Endothelial cell of umbilical vein (primary cell): ENCODE results near the gene TSPAN13. TPM values are rescaled to one million over a fixed set of nuclear protein-coding genes. Genes with fewer than 3 reads are reported as not detected.
A peak's percentile ranks its signal among the peaks of the same experiment; 100 is the strongest.

ENCODE experiments used
- BruUV-seq: library from RNA; stranded (reverse); fragments of 400-500 nt; replicated peaks from 2 replicates; lab custom pipeline; 2021; lab: Mats Ljungman, UMichigan
- CTCF ChIA-PET: fragments of 300-600, 350-600 bp; sonication (Branson Sonifier 250); formaldehyde crosslinking; loops from one replicate; lab custom pipeline; 2021; ENCODE audit warnings: antibody characterized with exemption, inconsistent platforms; lab: Charles Lee
- POLR2A ChIA-PET: fragments of 300-600, 350-600 bp; sonication (Branson Sonifier 250); formaldehyde crosslinking; loops from one replicate; lab custom pipeline; 2021; ENCODE audit warnings: antibody characterized with exemption, inconsistent platforms; lab: Charles Lee
- DNase-seq: peaks from one replicate; pipeline ENCODE4 v3.0.0-alpha.2; 2011; ENCODE audit warnings: low read depth, low spot score
- FAIRE-seq: peaks from 2 replicates; lab custom pipeline; 2011; peaks lifted over from hg19 to GRCh38; lab: Jason Lieb, UNC
- H2AFZ ChIP-seq: 2 replicates; pipeline ENCODE4 v1.6.0; 2012; ENCODE audit warnings: low read depth, low read length, control low read depth, inconsistent platforms
- H3K27ac ChIP-seq: 2 replicates; pipeline ENCODE4 v1.5.1; 2011; ENCODE audit warnings: low read depth, mild to moderate bottlenecking, control low read depth, low read length, moderate library complexity; ENCODE audit not compliant: insufficient read depth
- H3K27me3 ChIP-seq, 2 experiments: 2 replicates each; pipeline versions ENCODE4 v1.6.0 to v1.6.1; 2011; ENCODE audit warnings: low read length in 2 of 2, mixed read lengths in 1 of 2; ENCODE audit not compliant: control insufficient read depth in 2 of 2, insufficient read depth in 2 of 2
- H3K36me3 ChIP-seq, 2 experiments: 2 replicates in 1 of 2; 3 replicates in 1 of 2; pipeline ENCODE4 v1.5.1; 2011; ENCODE audit warnings: low read length in 2 of 2, mild to moderate bottlenecking in 1 of 2, moderate library complexity in 1 of 2; ENCODE audit not compliant: control insufficient read depth in 2 of 2, insufficient read depth in 2 of 2; ENCODE audit errors: extremely low read depth in 1 of 2
- H3K4me1 ChIP-seq: 3 replicates; pipeline ENCODE4 v1.5.1; 2011; ENCODE audit warnings: mild to moderate bottlenecking, low read length; ENCODE audit not compliant: control insufficient read depth, insufficient read depth; ENCODE audit errors: extremely low read depth
- H3K4me2 ChIP-seq: 2 replicates; pipeline ENCODE4 v1.6.1; 2011; ENCODE audit warnings: low read length, control low read depth, mixed read lengths; ENCODE audit not compliant: insufficient read depth
- H3K4me3 ChIP-seq, 3 experiments: fragments of 200-600 bp in 1 of 3; sonication (generic), shearing (Covaris generic) in 1 of 3; replicated peaks in 1 of 3; 2 replicates each; pipeline ENCODE4 v1.5.1; 2011 to 2016; ENCODE audit warnings: control low read depth in 3 of 3, low read length in 3 of 3, mild to moderate bottlenecking in 2 of 3, inconsistent platforms in 1 of 3, low read depth in 1 of 3, moderate library complexity in 1 of 3; ENCODE audit not compliant: insufficient read depth in 1 of 3
- H3K79me2 ChIP-seq: 2 replicates; pipeline ENCODE4 v1.6.0; 2012; ENCODE audit warnings: low read length, inconsistent platforms; ENCODE audit not compliant: control insufficient read depth, insufficient read depth
- H3K9ac ChIP-seq: replicated peaks from 2 replicates; pipeline ENCODE3; 2011; ENCODE audit warnings: low read length, control low read depth; ENCODE audit not compliant: insufficient read depth; ENCODE audit errors: extremely low read depth
- H3K9me1 ChIP-seq: replicated peaks from 3 replicates; pipeline ENCODE4 v1.6.0; 2011; ENCODE audit warnings: mild to moderate bottlenecking, low read length; ENCODE audit not compliant: control insufficient read depth, insufficient read depth; ENCODE audit errors: extremely low read depth
- H3K9me3 ChIP-seq: replicated peaks from 2 replicates; pipeline ENCODE4 v1.5.1; 2012; ENCODE audit warnings: low read length, inconsistent platforms; ENCODE audit not compliant: control insufficient read depth, insufficient read depth
- H4K20me1 ChIP-seq: replicated peaks from 2 replicates; pipeline ENCODE3; 2011; ENCODE audit warnings: mild to moderate bottlenecking, low read length; ENCODE audit not compliant: control insufficient read depth, insufficient read depth; ENCODE audit errors: extremely low read depth
- CTCF ChIP-seq, 2 donors: IDR thresholded peaks; 1 replicate in 1 of 2; 2 replicates in 1 of 2; pipeline ENCODE4 v1.5.1; 2011; ENCODE audit warnings: low read length in 2 of 2, mild to moderate bottlenecking in 2 of 2, moderate library complexity in 2 of 2, control low read depth in 1 of 2, inconsistent platforms in 1 of 2, low read depth in 1 of 2; ENCODE audit not compliant: insufficient read depth in 1 of 2; ENCODE audit errors: extremely low read depth in 1 of 2
- EZH2 ChIP-seq: IDR thresholded peaks from 2 replicates; pipeline ENCODE4 v1.6.1; 2012; ENCODE audit warnings: borderline replicate concordance, low read depth, mild to moderate bottlenecking, moderate library complexity, low read length, inconsistent platforms; ENCODE audit not compliant: severe bottlenecking
- FOS ChIP-seq: IDR thresholded peaks from 2 replicates; pipeline ENCODE4 v1.6.1; 2011; ENCODE audit warnings: mild to moderate bottlenecking, low read length, moderate library complexity, borderline replicate concordance; ENCODE audit not compliant: insufficient read depth
- GATA2 ChIP-seq: IDR thresholded peaks from 2 replicates; pipeline ENCODE4 v1.7.0; 2011; ENCODE audit warnings: low read depth, mild to moderate bottlenecking, moderate library complexity, mixed read lengths, low read length; ENCODE audit not compliant: insufficient read length, insufficient read depth
- JUN ChIP-seq: IDR thresholded peaks from 2 replicates; pipeline ENCODE4 v1.6.1; 2011; ENCODE audit warnings: borderline replicate concordance, low read depth; ENCODE audit not compliant: insufficient read length, insufficient read depth
- MAX ChIP-seq: IDR thresholded peaks from 2 replicates; pipeline ENCODE4 v1.6.1; 2011; ENCODE audit not compliant: insufficient read depth, insufficient read length
- MYC ChIP-seq: IDR thresholded peaks from one replicate; pipeline ENCODE4 v1.6.1; 2011; ENCODE audit warnings: mild to moderate bottlenecking, low read depth, low read length
- POLR2A ChIP-seq: IDR thresholded peaks from 2 replicates; pipeline ENCODE4 v1.6.1; 2012; ENCODE audit warnings: low read depth, mild to moderate bottlenecking, control low read depth, low read length
- POLR2AphosphoS5 ChIP-seq: IDR thresholded peaks from 2 replicates; pipeline ENCODE4 v1.6.1; 2012; ENCODE audit warnings: low read depth, mild to moderate bottlenecking, control low read depth, low read length, moderate library complexity; ENCODE audit not compliant: insufficient read depth
- dilution Hi-C: fragments of 300-500 bp; cut with MboI; formaldehyde crosslinking; loops from one replicate; pipeline ENCODE4 v1.15.0; 2019; ENCODE audit warnings: low sequenced_read_pairs; ENCODE audit not compliant: extremely low pct_ligation_motif_present
- intact Hi-C: fragments of 100-400 bp; cut with micrococcal nuclease; formaldehyde crosslinking; loops from one replicate; pipeline ENCODE4 v1.10.0; 2022
- polyA plus RNA-seq, 4 experiments: library from polyadenylated mRNA; depleted of rRNA in 3 of 4; stranded (reverse) in 3 of 4; unstranded in 1 of 4; fragments of >200 nt; gene quantifications; 2 replicates each; pipeline versions ENCODE4 v1.2.1 to v1.2.3, GENCODE V29; 2011 to 2012; ENCODE audit warnings: missing spikeins in 1 of 4
- total RNA-seq: library from RNA; stranded (reverse); gene quantifications from 2 replicates; pipeline ENCODE4 v1.2.3, GENCODE V29; 2021

TSPAN13 gene
- total and polyA plus RNA-seq, 2 donors (not counting 3 experiments of a cell fraction or from before 2014, with no cell fraction given): 13.3 to 33.0 TPM

GRCh38 chr7:16822029-16822428, 68.5 kb downstream of the TSPAN13 start:
- intact Hi-C loops: no loop called here
- Histone ChIP-seq H3K4me3 (no peak overlapping the region), H3K4me2 (no peak overlapping the region), H3K9ac (no peak overlapping the region), H3K9me3 (no peaks in the 10 kb centered on the region), H3K4me1 (no peaks in the 10 kb centered on the region), H3K27ac (no peak overlapping the region), H4K20me1 (no peaks in the 10 kb centered on the region), H3K79me2 (no peaks in the 10 kb centered on the region), H2AFZ (no peak overlapping the region), H3K27me3 (no peaks in the 10 kb centered on the region), H3K9me1 (no peaks in the 10 kb centered on the region), H3K36me3 (no peaks in the 10 kb centered on the region)
- no TSS peak for BruUV-seq
- dilution Hi-C loops: no loop called here
- TF ChIP-seq POLR2AphosphoS5: no peak
- TF ChIP-seq GATA2: no peak
- TF ChIP-seq POLR2A: no peak
- TF ChIP-seq MYC: no peak
- no peak for TF ChIP-seq CTCF (IDR thresholded peaks at IDR 0.05; ENCODE audit: extremely low read depth in 1 of 2, insufficient read depth in 1 of 2, low read depth in 1 of 2, low read length in 2 of 2)
- TF ChIP-seq FOS: no peak
- no peak for TF ChIP-seq EZH2
- no peak for TF ChIP-seq MAX
- no peak for TF ChIP-seq JUN
- no peak for FAIRE-seq
- POLR2A ChIA-PET: no interaction called here
- CTCF ChIA-PET: interaction anchor here (0.6 to 0.7 kb wide), 2 partner anchors 21 to 935 kb away, joined by 3 read pairs; no protein-coding TSS in a partner anchor
- peak; percentile 7 for DNase-seq
